Measurements from ENCODE around the gene MYMX.
"Not testable (repeated sequence)": the region's sequence is repeated elsewhere in the genome, so short reads cannot be mapped to it uniquely, and the experiment has no call there.

MYMX gene

DNA sequence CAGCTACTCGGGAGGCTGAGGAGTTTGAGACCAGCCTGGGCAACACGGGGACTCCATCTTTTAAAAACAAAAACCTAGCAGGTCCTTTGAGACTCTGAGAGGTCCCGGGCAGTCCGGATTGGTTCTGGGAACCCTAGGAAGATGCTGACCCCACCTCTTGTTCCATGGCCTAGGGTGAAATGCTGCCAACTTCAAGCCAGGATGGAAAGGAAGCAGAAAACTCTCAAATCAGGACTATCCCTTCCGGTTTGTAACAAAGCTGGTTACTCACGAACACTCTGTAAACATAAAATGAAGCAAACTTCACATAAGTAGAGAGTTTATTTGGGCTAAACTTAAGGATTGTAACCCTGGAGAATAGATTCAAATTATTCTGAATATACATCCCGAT lies 30.1 kb upstream of the MYMX start:
- no peak for DNase-seq (ENCODE audit: low spot score)

DNA sequence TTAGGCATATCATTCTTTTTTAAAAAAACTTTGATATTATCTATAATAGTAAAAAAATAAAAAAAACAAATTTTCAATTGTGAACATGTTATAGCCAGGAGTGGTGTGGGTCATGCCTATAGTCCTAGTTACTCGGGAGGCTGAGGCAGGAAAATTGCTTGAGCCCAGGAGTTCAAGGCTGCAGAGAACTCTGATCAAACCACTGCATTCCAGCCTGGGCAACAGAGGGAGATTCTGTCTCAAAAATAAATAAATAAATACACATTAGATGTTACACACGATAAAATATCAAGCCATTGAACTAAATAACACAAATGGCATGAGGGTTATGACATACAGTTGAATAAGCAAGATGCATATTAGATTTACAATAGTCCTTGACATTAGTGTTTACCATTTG lies 27.9 kb upstream of the MYMX start:
- DNase-seq (ENCODE audit: low spot score): no peak

DNA sequence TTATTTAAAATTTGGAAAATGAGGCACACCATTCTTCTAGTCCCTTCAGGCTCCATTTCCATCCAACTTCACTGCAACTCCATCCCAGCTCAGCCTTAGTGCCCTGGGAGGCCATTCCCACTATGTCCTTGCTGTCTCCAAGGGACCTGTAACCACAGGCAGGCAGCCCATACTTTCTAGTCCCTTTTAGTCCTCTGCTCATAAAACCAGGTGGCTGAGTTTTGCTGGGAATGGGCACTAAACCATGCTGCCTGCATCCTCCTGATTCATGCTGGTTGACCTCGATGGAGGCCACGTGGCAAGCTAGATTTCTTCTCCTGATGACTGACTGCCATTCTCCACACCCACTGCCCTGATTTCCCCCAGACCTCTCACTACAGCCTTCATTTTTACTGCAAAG lies 27.5 kb upstream of the MYMX start:
- DNase-seq (ENCODE audit: low spot score): no peak

DNA sequence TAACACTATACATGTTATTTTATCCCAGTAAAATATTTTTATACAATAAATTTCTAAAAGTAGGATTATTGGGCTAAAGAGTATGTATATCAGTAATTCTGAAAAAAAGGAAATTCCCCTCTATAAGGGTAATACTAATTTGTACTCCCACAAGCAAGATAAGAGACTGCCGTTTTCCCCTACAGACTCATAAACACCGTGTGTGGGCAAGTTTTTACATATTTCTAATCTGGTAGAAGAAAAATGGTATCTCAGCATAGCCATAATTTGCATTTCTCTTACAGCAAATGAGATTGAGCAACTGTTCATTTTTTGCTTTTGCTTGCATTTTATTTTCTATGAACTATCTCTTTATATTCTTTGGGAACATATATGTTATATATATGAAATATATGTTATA lies 26.0 kb upstream of the MYMX start:
- no peak for DNase-seq (ENCODE audit: low spot score)

DNA sequence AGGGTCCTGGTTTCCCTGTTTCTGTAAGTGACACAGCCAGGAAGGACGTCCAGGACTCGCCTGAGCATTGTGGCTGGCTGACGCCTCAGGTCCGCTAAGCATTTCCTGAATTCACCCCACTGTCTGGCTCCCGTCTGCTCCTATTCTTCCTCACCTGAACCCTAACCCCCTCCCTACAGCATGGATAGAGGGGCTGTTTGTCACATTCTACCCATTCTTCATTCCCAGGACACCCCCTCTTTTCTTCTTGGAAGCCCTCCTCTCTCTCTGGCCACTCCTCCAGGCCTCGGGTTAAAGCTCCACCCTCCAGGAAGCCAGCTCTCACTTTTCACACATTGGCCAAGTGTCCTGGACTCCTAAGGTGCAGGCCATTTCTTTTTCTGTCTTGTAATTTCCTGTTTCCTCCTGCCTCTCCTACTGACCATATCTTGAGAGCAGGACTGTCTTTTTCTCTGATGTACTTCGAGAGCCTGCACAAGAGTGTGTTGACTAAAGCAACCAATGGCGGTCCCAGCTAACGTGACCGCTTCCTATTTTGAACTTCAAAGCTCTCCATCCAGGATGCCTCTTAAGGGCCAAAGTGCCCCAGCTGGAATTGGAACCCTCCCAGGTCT lies 24.2 kb upstream of the MYMX start:
- no peak for DNase-seq (ENCODE audit: low spot score)

DNA sequence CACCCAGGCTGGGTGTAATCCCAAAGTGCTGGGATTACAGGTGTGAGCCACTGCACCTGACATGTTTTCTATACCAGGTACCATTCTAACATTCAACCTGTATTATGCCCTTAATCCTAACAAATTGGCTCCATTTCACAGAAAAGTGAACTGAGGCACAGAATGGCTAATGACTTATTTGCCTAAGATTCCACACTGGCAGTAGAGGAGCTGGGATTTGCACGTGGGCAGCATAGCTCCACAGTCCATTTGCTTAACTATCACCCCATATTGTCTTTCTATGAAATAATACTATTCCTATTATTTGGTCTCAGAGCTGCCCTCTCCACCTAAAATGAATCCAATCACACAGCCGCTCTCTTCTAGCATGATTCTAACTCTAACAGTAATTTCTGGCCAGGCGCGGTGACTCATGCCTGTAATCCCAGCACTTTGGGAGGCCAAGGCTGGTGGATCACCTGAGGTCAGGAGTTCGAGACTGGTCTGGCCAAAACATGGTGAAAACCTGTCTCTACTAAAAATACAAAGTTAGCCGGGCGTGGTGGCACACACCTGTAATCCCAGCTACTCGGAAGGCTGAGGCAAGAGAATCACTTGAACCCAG lies 23.3 kb upstream of the MYMX start:
- DNase-seq (ENCODE audit: low spot score): no peak

DNA sequence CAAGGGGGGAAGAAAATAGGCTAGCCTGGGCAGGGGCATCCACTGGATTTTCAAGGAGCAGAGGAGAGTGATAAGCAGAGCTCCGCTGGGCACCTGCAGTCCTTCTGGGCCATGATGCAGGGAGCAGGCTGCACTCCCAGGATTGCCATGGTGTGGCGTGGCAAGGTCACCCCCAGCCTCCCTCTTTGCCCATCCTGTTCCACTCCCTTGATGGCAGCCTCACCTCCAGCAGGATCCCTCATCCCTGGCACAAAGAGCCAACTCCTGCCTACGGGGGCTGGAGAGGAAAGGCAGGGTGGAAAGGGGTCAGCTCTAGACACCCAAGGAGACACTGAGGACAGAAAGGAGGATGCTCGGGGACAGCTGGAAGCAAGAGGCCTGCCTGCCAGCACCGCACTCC lies 22.4 kb upstream of the MYMX start:
- DNase-seq (ENCODE audit: low spot score): no peak

DNA sequence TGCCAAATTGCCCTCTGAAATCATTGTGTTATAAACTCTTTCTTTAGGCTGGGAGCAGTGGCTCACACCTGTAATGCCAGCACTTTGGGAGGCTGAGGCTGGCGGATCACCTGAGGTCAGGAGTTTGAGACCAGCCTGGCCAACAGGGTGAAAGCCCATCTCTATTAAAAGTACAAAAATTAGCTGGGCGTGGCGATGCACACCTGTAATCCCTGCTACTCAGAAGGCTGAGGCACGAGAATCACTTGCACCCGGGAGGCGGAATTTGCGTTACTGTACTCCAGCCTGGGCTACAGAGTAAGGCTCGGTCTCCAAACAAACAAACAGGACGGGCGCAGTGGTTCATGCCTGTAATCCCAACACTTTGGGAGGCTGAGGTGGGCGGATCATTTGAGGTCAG lies 20.4 kb upstream of the MYMX start:
- DNase-seq (ENCODE audit: low spot score): not testable (repeated sequence)

DNA sequence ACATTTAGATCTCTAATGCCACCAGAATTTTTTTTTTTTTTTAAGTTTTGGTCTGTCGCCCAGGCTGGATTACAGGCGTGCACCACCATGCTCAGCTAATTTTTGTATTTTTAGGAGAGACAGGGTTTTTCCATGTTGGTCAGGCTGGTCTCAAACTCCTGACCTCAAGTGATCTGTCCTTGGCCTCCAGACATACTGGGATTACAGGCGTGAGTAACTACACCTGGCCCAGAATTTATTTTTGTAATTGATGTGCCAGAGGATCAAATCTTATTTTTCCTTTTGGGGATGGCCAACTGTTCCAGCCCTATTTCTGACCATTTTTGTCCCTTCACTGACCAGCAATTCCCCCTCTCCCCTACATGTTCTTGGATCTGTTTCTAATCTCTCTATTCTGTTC lies 18.0 kb upstream of the MYMX start:
- DNase-seq (ENCODE audit: low spot score): no peak

DNA sequence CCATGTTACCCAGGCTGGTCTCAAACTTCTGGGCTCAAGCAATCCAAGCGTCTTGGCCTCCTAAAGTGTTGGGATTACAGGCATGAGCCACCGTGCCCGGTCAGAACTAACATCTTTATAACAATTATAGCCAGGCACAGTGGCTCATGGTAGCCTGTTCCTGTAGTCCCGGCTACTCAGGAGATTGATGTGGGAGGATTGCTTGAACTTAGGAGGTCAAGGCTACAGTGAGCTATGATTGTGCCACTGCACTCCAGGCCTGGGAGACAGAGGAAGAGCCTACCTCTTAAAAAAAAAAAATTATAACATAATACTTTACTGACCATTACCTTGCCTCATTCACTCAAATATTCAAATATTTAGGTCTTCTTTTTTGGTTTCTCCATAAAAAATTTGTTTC lies 16.8 kb upstream of the MYMX start:
- no peak for DNase-seq (ENCODE audit: low spot score)

DNA sequence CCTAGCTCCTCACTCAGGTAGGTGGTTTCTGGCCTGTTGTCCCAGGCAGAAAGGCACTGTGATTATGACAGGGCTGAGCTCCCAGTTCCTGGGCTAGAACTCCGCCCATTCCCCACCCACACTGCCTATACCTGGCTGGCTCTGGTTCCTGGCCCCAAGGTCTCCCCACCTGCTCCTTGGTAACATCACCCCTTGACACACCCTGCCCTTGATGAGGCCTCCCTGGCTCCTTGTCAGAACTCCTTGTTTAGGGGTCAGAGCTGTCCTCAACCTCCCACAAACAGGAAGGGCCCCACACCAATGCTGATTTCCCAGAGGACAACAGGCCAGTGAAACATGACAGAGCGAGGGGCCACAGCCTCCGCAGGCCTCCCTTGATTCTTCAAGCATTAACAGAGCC lies 15.5 kb upstream of the MYMX start:
- no peak for DNase-seq (ENCODE audit: low spot score)

DNA sequence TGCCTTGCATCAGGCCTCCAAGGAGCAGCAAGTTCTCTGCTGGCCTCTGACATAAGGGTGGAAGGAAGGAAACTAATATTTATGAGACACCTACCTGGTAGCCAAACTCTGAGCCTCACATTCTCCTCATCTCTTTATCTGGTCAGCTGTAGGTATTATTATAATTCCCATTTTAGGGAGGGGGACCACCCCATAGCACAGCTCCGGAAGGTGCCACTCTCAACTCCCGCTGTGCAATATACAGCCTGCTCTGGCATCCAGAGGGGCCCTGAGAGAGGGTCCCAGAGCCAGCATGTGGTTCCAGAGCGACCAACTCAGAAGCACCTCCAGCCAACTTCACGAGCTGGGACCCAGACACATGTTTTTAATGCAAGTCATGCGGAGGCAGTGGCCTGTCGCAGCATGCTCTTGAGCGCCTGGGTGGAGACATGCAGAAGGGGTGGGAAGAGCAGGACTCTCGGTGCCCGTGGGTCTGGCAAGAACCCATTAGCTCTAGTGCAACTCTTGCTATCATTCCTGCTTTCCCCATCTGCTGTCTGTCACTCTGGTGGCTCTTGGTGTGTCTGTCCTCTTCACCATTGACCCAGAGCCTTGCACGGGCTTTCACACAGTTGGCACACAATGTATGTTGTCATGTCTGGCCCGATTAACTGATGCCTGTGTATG lies 15.0 kb upstream of the MYMX start:
- no peak for DNase-seq (ENCODE audit: low spot score)

DNA sequence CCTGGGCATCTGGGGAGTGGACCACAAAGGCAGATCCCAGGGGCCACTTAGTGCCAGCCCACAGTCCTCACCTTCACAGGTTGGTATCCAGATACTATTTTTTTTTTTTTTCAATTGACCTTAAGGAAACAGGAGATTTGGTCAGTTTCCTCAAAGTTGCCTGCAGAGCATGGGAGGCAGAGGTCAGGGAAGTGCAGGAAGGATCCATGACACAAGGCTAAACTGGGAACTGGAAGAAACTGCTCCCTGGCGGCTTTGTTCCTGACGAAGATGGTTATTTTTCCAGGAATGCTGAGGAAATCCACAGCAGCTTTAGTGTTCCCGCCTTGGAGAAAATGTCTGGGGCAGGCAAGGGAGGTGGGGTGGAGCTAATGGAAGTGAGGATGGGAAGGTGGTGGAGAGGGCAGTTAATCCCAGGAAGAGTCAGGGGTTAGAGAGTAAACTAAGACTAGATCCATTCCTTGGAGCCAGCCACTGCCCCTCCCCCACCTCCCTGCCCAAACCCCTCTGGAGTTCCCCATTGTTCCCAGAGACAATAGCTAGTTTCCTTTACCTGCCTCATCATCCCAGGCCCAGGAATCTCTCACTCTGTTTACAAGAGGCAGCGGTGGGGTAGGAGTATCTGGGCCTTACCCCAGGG lies 14.3 kb upstream of the MYMX start:
- no peak for DNase-seq (ENCODE audit: low spot score)

DNA sequence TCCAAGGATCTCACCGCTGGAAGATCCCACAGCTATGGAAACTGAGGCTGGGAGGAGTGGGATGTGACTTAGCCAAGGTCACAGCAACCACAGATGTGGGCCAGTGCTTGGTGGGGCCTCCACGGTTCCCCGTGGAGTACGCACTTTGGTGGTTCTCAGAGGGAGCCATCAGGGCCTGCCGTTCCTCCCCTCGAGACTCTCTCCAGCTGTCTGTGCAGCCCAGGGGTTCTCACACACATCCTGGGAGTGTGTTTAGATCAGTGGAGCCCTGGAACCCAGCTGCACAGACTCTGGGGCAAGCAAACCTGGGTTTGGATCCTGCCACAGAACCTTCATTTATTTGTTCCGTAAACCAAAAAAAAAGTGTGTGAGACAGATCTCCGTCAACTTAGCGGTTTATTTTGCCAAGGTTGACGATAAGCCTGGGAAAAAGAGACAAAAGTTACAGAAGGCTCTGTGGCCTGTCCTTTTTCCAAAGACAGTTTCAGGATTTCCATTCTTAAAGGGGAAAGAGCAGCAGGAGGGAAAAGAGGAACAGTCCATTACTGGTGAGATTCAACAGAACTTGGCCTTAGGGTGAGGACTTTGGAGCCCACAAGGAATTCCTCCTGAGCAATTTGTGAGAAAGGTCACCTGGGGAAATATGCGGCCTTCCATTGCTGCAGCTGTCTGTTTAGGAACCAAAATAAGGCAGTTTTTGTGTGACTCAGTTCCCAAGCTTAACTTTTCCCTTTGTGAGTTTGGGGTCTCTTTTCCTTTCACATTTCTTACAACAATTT lies 13.6 kb upstream of the MYMX start:
- no peak for DNase-seq (ENCODE audit: low spot score)

DNA sequence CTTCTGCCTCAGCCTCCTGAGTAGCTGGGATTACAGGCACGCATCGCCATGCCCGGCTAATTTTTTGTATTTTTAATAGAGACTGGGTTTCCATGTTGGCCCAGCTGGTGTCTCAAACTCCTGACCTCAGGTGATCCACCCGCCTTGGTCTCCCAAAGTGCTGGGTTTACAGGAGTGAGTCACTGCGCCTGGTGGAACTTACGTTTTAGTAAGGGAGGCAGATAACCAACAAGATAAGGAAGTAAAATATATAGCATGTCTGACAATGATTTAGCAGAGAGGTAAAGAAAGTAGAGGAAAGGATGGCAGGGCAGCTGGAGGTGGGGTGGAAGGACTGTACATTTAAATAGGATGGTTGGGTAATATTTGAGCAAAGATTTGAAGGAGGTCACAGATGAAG lies 12.8 kb upstream of the MYMX start:
- DNase-seq (ENCODE audit: low spot score): no peak

DNA sequence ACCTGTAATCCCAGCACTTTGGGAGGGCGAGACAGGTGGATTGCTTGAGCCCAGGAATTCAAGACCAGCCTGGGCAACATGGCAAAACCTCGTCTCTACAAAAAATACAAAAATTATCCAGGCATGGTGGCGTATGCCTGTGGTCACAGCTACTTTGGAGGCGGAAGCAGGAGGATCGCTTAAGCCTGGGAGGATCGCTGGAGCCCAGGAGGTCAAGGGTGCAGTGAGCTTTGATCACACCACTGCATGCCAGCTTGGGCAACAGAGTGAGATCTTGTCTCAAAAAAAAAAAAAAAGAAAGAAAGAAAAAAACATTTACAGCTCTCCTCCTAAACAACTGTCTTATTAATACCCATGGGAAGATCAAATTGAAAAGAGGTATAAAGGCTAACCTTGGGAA lies 8.8 kb upstream of the MYMX start:
- no peak for DNase-seq (ENCODE audit: low spot score)

DNA sequence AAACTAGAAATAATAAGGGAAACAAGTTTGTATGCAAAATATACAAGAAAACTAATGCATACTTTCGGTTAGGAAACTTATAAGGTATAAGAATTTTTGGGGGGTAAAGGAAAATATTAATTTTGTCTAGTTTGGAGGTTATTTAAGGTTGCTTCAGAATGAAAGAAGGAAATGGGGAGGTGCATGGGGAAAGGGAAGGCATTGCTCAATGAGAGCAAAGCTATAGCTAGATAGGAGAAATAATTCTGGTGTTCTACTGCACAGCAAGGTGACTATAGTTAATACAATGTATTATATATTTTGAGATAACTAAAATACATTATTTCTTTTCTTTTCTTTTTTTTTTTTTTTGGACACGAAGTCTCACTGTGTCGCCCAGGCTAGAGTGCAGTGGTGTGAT lies 5.4 kb upstream of the MYMX start:
- no peak for DNase-seq (ENCODE audit: low spot score)

DNA sequence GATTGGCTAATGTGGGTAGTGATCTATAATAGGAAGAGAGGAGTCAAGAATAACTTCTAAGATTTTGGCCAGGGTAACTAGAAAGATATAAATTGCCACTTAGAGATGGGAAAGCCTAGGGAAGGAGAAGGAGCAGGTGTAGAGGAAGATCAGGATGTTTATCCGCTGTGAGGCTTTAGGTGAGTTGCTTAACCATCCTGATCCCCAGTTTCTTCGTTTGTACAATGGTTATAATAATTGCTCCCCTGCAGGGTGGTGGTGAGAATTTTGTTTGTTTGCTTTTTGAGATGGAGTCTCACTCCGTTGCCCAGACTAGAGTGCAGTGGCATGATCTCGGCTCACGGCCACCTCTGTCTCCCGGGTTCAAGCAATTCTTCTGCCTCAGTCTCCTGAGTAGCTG lies 2.4 kb upstream of the MYMX start:
- DNase-seq (ENCODE audit: low spot score): no peak

DNA sequence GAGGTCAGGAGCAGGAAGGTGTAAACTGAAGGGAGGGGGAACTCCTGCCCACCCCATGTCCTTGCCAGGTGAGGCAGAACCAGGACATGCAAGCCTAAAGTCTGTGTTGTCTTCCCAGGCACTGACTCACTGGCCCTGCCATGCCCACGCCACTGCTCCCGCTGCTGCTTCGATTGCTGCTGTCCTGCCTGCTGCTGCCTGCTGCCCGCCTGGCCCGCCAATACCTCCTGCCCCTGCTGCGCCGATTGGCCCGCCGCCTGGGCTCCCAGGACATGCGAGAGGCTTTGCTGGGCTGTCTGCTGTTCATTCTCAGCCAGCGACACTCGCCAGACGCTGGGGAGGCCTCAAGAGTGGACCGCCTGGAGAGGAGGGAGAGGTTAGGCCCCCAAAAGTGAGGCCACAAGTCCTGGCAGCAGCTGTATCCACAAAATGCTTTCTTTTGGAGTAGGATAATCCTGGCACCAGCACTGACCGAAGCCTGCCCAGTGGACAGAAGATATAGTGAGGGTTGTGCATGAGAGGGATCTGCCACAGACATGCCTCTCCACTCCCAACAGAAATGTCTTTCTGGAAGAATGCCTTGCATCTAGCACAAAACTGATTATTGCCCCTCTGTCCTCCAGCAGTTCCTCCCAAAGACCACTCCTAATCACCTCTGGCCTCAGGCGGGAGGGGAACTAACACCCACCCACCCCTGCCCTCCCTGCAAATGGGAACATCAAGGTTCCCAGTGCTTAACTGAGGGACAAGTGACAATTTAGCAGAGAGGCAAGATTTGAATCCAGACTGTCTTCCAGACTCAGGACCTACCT lies 812 bp downstream of the MYMX start:
- DNase-seq (ENCODE audit: low spot score): no peak

DNA sequence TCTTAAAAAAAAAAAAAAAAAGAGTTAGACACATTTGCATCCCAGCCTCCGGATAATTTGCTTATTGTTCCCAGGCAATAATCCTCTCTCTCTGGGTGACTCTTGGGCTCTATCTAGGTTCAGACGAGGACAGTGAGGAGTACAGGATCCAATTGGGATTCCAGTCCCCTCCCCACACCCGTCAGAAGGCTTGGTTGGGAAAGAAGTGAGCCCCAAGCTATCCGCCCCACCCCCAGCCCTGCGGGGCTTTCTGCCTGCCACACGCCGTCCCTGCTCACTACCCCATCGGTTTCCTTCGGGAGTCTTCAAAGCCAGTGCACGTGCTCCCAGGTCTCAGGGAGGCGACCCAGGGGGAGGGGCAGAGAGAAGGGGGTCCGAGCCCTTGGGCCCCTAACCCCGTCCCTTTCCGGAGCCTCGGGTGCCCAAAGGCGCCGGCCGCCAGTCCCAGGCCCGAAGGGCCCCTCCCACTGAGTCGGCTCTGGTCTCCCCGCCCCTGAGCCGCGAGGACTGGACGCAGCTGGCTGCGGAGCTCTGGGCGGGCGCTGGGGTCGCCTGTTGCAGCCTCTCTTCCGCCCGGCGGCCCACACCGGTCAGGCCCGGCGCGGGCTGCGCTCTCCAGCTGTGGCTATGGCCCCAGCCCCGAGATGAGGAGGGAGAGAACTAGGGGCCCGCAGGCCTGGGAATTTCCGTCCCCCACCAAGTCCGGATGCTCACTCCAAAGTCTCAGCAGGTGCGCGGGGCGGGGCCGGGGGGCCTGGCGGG lies 2.5 kb downstream of the MYMX start:
- DNase-seq (ENCODE audit: low spot score): no peak
